ENCODE data around the gene P3R3URF.

P3R3URF gene

DNA sequence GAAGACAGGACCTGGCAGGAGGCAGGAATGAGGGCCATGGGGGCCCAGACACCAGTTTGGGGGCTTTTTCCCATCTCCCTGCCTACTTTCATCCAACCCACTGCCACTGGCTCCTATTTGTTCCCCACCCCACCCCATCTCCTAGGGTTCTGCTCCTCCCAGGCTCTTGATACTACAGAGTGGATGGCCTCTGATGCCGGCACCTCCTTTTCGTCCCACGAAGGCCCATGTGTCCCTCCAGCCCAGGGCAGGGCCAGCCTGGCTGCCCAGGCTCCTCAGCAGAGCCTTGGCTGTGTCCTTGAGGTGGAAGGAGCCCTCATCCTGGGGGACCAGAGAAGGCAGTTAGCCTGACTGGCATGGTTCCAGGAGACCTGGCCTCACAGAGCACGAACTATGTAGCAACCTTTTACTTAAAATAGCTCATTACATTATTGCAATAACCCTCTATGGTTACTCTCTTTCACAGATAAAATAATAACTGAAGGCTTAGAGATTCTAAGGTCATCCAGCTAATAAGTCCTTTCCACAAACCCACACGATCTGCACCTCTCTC lies 18.4 kb upstream of the P3R3URF start:
- H3K36me3 ChIP-seq (ENCODE audit: control insufficient read depth, insufficient read depth, low read length): peaks cover 51% of the 10 kb centered on the region
- no peaks in the 10 kb centered on the region for H3K27me3 ChIP-seq (replicated peaks; ENCODE audit: control insufficient read depth, insufficient read depth, low read length, poor library complexity, severe bottlenecking)
- no peak for DNase-seq
- peaks cover 7% of the 10 kb centered on the region for H3K4me1 ChIP-seq (ENCODE audit: control insufficient read depth, insufficient read depth, low read length, poor library complexity, severe bottlenecking)
- no peaks in the 10 kb centered on the region for H3K9me3 ChIP-seq (ENCODE audit: control insufficient read depth, low read length)
- no peak overlapping the region for H3K27ac ChIP-seq (ENCODE audit: insufficient read depth, low read length, poor library complexity, severe bottlenecking)
- no peak overlapping the region for H3K4me3 ChIP-seq (ENCODE audit: insufficient read depth, low read depth, low read length, poor library complexity, severe bottlenecking)

DNA sequence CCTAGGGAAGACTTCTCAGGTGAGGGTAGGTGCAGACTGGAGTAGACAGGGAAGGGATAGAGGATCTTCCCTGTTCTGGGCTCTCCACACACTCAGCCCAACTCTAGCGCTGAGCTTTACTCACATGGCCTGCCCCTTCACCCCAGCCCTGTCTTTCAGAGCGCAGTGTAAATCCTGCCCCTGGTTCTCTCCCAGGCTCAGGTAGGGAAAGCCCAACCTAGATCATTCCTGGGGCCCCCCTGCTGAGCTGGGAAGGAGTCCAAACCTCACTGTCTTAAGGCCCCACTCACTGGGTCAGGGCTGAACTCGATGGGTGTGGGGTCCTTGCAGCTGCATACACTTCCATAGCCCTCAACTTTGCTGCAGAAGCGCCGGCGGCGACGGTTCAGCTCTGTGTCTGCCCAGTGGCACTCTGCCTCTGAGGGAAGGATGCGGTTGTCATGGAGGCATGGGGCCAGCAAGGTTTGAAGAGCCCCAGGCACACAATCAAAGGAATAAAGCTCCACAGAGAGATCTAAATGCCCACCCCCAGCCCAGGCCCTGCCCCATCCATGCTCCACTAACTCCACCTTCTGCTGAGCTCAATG lies 17.8 kb upstream of the P3R3URF start:
- no peaks in the 10 kb centered on the region for H3K27me3 ChIP-seq (replicated peaks; ENCODE audit: control insufficient read depth, insufficient read depth, low read length, poor library complexity, severe bottlenecking)
- no peaks in the 10 kb centered on the region for H3K9me3 ChIP-seq (ENCODE audit: control insufficient read depth, low read length)
- H3K4me1 ChIP-seq (ENCODE audit: control insufficient read depth, insufficient read depth, low read length, poor library complexity, severe bottlenecking): peaks cover 7% of the 10 kb centered on the region
- H3K36me3 ChIP-seq (ENCODE audit: control insufficient read depth, insufficient read depth, low read length): peaks cover 56% of the 10 kb centered on the region
- no peak overlapping the region for H3K4me3 ChIP-seq (ENCODE audit: insufficient read depth, low read depth, low read length, poor library complexity, severe bottlenecking)
- DNase-seq: no peak
- H3K27ac ChIP-seq (ENCODE audit: insufficient read depth, low read length, poor library complexity, severe bottlenecking): no peak overlapping the region

DNA sequence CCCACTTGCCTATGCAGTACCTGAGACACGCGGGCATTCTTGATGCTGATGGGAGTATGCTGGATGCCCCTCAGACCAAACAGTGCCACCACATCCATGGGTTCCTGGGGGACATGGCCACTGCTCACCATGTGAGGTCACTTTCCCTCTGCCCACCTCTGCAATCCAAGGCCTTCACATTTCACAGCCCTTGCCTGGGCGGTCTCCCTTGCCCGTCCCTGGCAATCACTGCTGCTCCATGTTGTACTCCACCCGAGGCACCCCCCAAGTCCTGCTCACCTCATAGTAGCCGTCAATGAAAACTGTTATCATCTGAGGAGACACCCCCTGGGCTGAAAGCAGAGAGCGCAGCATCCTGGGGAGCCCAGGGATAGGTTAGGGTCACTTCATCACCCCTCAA lies 17.0 kb upstream of the P3R3URF start:
- Histone ChIP-seq H3K4me1 (ENCODE audit: control insufficient read depth, insufficient read depth, low read length, poor library complexity, severe bottlenecking) (peaks cover 7% of the 10 kb centered on the region), H3K27ac (ENCODE audit: insufficient read depth, low read length, poor library complexity, severe bottlenecking) (no peak overlapping the region), H3K27me3 (replicated peaks; ENCODE audit: control insufficient read depth, insufficient read depth, low read length, poor library complexity, severe bottlenecking) (no peaks in the 10 kb centered on the region), H3K9me3 (ENCODE audit: control insufficient read depth, low read length) (no peaks in the 10 kb centered on the region), H3K36me3 (ENCODE audit: control insufficient read depth, insufficient read depth, low read length) (peaks cover 56% of the 10 kb centered on the region), H3K4me3 (ENCODE audit: insufficient read depth, low read depth, low read length, poor library complexity, severe bottlenecking) (no peak overlapping the region)
- no peak for DNase-seq

DNA sequence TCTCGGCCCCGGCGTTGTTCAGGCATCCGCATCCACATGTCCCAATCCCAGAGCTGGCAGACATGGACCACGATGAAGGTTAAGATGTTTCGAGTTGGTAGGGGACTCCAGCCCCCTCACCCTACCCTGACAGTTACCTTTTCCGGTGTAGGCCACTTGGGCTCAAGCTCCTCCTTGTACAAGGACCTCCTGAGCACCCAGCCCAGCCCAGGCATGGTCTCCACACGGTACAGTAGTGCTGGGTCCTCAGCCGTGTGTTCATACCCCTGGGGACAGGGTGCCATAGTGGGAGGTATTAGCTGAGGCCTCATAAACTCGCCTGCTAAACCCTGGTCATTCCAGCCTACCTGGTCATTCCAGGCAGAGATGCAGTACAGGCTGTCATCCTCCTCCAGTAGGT lies 15.9 kb upstream of the P3R3URF start:
- no peak for DNase-seq
- H3K27me3 ChIP-seq (replicated peaks; ENCODE audit: control insufficient read depth, insufficient read depth, low read length, poor library complexity, severe bottlenecking): no peaks in the 10 kb centered on the region
- no peak overlapping the region for H3K4me3 ChIP-seq (ENCODE audit: insufficient read depth, low read depth, low read length, poor library complexity, severe bottlenecking)
- no peaks in the 10 kb centered on the region for H3K4me1 ChIP-seq (ENCODE audit: control insufficient read depth, insufficient read depth, low read length, poor library complexity, severe bottlenecking)
- H3K27ac ChIP-seq (ENCODE audit: insufficient read depth, low read length, poor library complexity, severe bottlenecking): no peak overlapping the region
- peaks cover 61% of the 10 kb centered on the region for H3K36me3 ChIP-seq (ENCODE audit: control insufficient read depth, insufficient read depth, low read length)
- no peaks in the 10 kb centered on the region for H3K9me3 ChIP-seq (ENCODE audit: control insufficient read depth, low read length)

DNA sequence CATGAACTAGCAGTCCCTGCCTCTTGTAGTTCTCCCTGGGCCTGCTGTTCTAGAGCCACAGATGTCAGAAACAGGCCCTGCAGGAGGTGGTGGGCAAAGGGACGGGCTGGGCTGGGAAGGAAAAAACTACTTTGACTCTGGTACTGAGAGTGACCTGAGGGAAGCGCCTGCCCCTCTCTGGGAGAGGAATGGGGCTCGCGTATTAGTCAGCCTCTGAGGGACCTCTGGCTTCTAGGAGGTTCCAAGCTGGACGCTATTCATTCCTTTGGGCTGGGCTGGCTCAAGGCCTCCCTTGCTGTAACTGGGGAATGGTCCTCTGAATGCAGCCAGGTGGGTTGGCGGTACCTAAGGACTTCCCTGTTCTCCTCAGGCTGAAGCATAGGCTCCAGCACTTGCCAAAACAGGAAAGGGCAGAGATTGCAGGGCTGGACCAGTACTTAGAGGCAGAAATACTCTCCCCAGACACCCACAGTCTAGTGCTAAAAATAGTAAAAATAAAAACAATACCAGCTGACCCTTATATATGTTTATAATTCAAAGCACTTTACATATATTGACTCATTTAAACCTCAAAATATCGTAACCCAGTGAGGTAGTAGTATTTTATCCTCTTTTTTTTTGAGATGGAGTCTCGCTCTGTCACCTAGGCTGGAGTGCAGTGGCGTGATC lies 14.9 kb upstream of the P3R3URF start:
- no peak overlapping the region for H3K4me3 ChIP-seq (ENCODE audit: insufficient read depth, low read depth, low read length, poor library complexity, severe bottlenecking)
- H3K4me1 ChIP-seq (ENCODE audit: control insufficient read depth, insufficient read depth, low read length, poor library complexity, severe bottlenecking): no peaks in the 10 kb centered on the region
- no peak overlapping the region for H3K27ac ChIP-seq (ENCODE audit: insufficient read depth, low read length, poor library complexity, severe bottlenecking)
- no peaks in the 10 kb centered on the region for H3K27me3 ChIP-seq (replicated peaks; ENCODE audit: control insufficient read depth, insufficient read depth, low read length, poor library complexity, severe bottlenecking)
- peaks cover 54% of the 10 kb centered on the region for H3K36me3 ChIP-seq (ENCODE audit: control insufficient read depth, insufficient read depth, low read length)
- no peaks in the 10 kb centered on the region for H3K9me3 ChIP-seq (ENCODE audit: control insufficient read depth, low read length)
- DNase-seq: no peak

DNA sequence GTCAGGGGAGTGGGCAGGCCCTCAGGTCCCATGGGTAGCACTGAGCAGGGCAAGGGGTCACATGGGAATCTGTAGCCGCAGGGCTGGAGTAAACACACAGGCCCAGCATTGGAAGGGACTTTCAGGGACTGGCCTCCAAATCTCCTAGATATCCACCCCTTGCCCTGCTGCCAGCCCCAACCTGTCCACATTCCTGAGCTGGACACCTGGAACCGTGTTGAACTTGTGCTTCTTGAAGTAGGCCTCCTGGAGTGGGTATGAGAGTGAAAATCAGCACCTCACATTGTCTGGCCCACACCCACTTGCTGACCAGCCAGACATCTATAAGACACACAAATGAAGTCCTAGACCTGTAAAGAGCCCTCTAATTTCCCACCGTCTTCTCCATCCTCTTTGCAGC lies 14.3 kb upstream of the P3R3URF start:
- H3K27ac ChIP-seq (ENCODE audit: insufficient read depth, low read length, poor library complexity, severe bottlenecking): no peak overlapping the region
- no peaks in the 10 kb centered on the region for H3K27me3 ChIP-seq (replicated peaks; ENCODE audit: control insufficient read depth, insufficient read depth, low read length, poor library complexity, severe bottlenecking)
- H3K36me3 ChIP-seq (ENCODE audit: control insufficient read depth, insufficient read depth, low read length): peaks cover 53% of the 10 kb centered on the region
- no peak overlapping the region for H3K4me3 ChIP-seq (ENCODE audit: insufficient read depth, low read depth, low read length, poor library complexity, severe bottlenecking)
- H3K4me1 ChIP-seq (ENCODE audit: control insufficient read depth, insufficient read depth, low read length, poor library complexity, severe bottlenecking): no peaks in the 10 kb centered on the region
- no peak for DNase-seq
- H3K9me3 ChIP-seq (ENCODE audit: control insufficient read depth, low read length): no peaks in the 10 kb centered on the region

DNA sequence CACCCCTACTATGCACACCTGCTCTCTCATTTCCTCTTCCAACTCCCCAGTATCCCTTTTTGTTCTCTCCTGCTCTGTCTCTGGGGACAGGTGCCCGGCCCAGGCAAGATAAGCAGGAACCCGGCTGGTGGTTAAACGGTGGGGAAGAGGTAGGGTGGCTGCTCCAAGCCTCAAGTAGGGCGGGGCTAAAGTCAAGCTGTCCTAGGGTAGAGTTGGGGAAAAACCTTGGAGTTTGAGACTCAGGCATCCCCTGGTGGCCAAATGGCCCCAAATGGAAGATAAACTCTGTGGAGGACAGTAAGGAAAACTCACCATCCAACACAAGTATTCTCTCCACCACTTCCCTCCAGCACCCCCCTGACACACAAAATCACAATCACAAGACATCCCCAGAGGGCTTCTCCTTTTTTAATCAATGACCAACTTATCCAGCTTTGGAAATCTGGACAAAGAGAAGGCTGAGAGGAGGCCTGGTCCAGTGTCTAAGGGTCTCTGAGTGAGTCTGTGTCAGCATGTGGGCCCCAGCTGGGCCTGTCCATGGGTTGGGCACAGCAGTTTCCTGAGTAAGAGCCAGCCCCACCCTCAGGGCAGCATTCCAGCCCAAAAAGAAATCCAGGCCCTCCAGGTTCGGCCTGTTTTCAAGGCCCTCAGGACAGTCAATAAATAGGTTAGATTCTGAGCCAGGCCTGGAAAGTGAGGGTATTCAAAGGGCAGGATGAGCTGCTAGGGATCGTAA lies 12.2 kb upstream of the P3R3URF start:
- Histone ChIP-seq H3K4me3 (ENCODE audit: insufficient read depth, low read depth, low read length, poor library complexity, severe bottlenecking) (no peak overlapping the region), H3K27ac (ENCODE audit: insufficient read depth, low read length, poor library complexity, severe bottlenecking) (no peak overlapping the region), H3K4me1 (ENCODE audit: control insufficient read depth, insufficient read depth, low read length, poor library complexity, severe bottlenecking) (no peaks in the 10 kb centered on the region), H3K9me3 (ENCODE audit: control insufficient read depth, low read length) (no peaks in the 10 kb centered on the region), H3K36me3 (ENCODE audit: control insufficient read depth, insufficient read depth, low read length) (peaks cover 37% of the 10 kb centered on the region), H3K27me3 (replicated peaks; ENCODE audit: control insufficient read depth, insufficient read depth, low read length, poor library complexity, severe bottlenecking) (no peaks in the 10 kb centered on the region)
- DNase-seq: no peak

DNA sequence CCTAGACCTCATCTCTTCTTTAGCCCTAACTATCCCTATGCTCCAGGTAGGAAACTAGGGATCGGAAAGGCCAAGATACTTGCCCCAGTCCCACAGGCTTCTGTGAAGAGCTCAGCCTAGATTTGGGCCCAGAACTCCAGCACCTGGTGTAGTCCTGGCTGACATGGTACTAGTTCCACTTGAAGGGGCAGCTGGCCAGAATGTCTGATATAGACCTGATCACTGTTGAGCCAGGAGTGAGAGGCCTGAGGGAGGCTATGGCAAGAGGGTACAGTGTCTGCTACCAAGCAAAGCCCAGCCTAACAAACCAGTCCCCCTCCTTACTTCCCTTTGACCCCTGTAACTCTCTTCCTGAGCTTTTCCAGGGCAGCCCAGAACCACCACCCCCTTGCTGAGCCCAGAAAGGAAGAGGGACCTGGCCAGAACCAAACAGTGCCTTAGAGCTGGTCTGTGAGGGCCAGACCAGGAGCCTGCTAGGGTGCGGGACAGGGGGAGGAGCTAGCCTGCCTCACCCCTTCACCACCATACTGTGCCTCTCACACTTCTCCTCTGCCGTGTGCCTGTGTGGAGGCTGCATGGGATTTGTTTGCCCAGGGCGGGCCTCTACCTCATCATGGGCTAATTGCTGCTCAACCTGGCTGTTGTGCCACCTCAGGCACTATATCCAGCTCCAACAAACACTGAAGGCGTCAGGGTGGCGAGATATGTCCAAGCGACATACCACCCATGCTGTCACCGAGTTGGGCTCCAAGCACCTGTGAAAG lies 11.0 kb upstream of the P3R3URF start:
- Histone ChIP-seq H3K9me3 (ENCODE audit: control insufficient read depth, low read length) (no peaks in the 10 kb centered on the region), H3K4me1 (ENCODE audit: control insufficient read depth, insufficient read depth, low read length, poor library complexity, severe bottlenecking) (no peaks in the 10 kb centered on the region), H3K27me3 (replicated peaks; ENCODE audit: control insufficient read depth, insufficient read depth, low read length, poor library complexity, severe bottlenecking) (no peaks in the 10 kb centered on the region), H3K27ac (ENCODE audit: insufficient read depth, low read length, poor library complexity, severe bottlenecking) (no peak overlapping the region), H3K36me3 (ENCODE audit: control insufficient read depth, insufficient read depth, low read length) (peaks cover 29% of the 10 kb centered on the region), H3K4me3 (ENCODE audit: insufficient read depth, low read depth, low read length, poor library complexity, severe bottlenecking) (no peak overlapping the region)
- DNase-seq: no peak

DNA sequence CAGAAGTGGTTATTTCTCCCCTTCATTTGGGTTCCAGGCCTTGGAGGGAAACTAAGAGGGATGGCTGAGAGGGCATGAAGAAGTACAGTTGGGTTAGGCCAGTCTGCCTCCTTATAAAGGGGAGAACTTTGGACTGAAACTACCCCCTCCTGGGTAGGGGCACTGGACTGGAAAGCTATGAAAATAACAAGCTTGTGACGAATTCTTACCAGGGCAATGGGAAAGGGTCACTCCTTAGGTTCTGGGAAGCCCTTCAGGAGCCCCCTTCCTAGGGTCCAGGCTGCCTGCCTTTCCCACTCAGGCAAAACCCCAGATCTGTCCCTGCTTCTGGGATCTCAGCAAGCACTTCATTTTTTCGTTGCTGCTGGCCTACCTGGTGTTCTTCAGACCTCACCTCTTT lies 9.8 kb upstream of the P3R3URF start:
- Histone ChIP-seq H3K4me1 (ENCODE audit: control insufficient read depth, insufficient read depth, low read length, poor library complexity, severe bottlenecking) (no peaks in the 10 kb centered on the region), H3K36me3 (ENCODE audit: control insufficient read depth, insufficient read depth, low read length) (peaks cover 20% of the 10 kb centered on the region), H3K27me3 (replicated peaks; ENCODE audit: control insufficient read depth, insufficient read depth, low read length, poor library complexity, severe bottlenecking) (no peaks in the 10 kb centered on the region), H3K9me3 (ENCODE audit: control insufficient read depth, low read length) (no peaks in the 10 kb centered on the region), H3K27ac (ENCODE audit: insufficient read depth, low read length, poor library complexity, severe bottlenecking) (no peak overlapping the region), H3K4me3 (ENCODE audit: insufficient read depth, low read depth, low read length, poor library complexity, severe bottlenecking) (no peak overlapping the region)
- DNase-seq: no peak

Data from effector memory CD4-positive, alpha-beta T cell (primary cell).